Measurements from ENCODE around the gene DHX16.

DNA sequence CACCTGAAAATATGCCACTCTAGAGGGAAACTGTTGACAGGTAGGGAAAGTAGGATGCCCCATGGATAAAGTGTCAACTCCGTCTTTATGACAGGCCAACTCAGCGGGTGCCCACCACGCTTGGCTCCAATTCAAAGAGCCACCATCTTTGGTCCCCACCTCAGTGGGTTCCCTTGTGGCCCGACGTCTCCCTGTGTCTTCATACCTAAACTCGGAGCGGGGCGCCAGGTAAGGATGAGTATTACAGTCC lies 44.0 kb upstream of the DHX16 start:
- no peak for TF ChIP-seq EZH2 (optimal IDR thresholded peaks at IDR 0.05; ENCODE audit: low read depth, low read length)
- TF ChIP-seq, protein P1, sequence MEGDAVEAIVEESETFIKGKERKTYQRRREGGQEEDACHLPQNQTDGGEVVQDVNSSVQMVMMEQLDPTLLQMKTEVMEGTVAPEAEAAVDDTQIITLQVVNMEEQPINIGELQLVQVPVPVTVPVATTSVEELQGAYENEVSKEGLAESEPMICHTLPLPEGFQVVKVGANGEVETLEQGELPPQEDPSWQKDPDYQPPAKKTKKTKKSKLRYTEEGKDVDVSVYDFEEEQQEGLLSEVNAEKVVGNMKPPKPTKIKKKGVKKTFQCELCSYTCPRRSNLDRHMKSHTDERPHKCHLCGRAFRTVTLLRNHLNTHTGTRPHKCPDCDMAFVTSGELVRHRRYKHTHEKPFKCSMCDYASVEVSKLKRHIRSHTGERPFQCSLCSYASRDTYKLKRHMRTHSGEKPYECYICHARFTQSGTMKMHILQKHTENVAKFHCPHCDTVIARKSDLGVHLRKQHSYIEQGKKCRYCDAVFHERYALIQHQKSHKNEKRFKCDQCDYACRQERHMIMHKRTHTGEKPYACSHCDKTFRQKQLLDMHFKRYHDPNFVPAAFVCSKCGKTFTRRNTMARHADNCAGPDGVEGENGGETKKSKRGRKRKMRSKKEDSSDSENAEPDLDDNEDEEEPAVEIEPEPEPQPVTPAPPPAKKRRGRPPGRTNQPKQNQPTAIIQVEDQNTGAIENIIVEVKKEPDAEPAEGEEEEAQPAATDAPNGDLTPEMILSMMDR (IDR thresholded peaks at IDR 0.05; ENCODE audit: low read length): no peak
